Common myeloid progenitor, CD34-positive (primary cell): ENCODE measurements around the gene MAST2.

Experiments used
- CTCF ChIA-PET: fragments of 350-600 bp; sonication (Branson Sonifier 250); formaldehyde crosslinking; loops from one replicate; lab custom pipeline; 2021; ENCODE audit warnings: antibody characterized with exemption; lab: Charles Lee
- POLR2A ChIA-PET: fragments of 350-600 bp; sonication (Branson Sonifier 250); formaldehyde crosslinking; loops from one replicate; lab custom pipeline; 2021; ENCODE audit warnings: antibody characterized with exemption; lab: Charles Lee
- DNase-seq, 3 donors: peaks; one replicate each; pipeline versions ENCODE4 v3.0.0 to v3.0.0-alpha.2; 2013
- H3K27ac ChIP-seq, 2 experiments: 1 replicate in 1 of 2; 2 replicates in 1 of 2; pipeline ENCODE4 v1.7.0; 2013; ENCODE audit warnings: inconsistent platforms in 2 of 2, low read length in 2 of 2, mild to moderate bottlenecking in 2 of 2, low read depth in 1 of 2, moderate library complexity in 1 of 2; ENCODE audit not compliant: severe bottlenecking in 2 of 2, insufficient read depth in 1 of 2, poor library complexity in 1 of 2
- H3K27me3 ChIP-seq, 5 experiments: replicated peaks in 2 of 5; 1 replicate in 3 of 5; 2 replicates in 2 of 5; pipeline versions ENCODE4 v1.6.1 to v1.7.0; 2013; ENCODE audit warnings: low read length in 4 of 5, mild to moderate bottlenecking in 2 of 5, moderate library complexity in 2 of 5, inconsistent platforms in 1 of 5; ENCODE audit not compliant: insufficient read depth in 5 of 5, control insufficient read depth in 4 of 5
- H3K36me3 ChIP-seq, 4 experiments: 1 replicate in 2 of 4; 2 replicates in 2 of 4; pipeline versions ENCODE4 v1.6.1 to v1.7.0; 2013; ENCODE audit warnings: low read length in 3 of 4, control low read depth in 1 of 4, mild to moderate bottlenecking in 1 of 4; ENCODE audit not compliant: control insufficient read depth in 4 of 4, insufficient read depth in 4 of 4
- H3K4me1 ChIP-seq, 4 experiments: 1 replicate in 3 of 4; 2 replicates in 1 of 4; pipeline versions ENCODE4 v1.6.1 to v1.7.1; 2013; ENCODE audit warnings: low read length in 3 of 4, mild to moderate bottlenecking in 3 of 4, control low read depth in 1 of 4, inconsistent platforms in 1 of 4, moderate library complexity in 1 of 4; ENCODE audit not compliant: control insufficient read depth in 4 of 4, insufficient read depth in 4 of 4; ENCODE audit errors: control extremely low read depth in 1 of 4
- H3K4me3 ChIP-seq, 7 experiments: 1 replicate in 4 of 7; 2 replicates in 3 of 7; pipeline versions ENCODE4 v1.5.1 to v1.7.0; 2013; ENCODE audit warnings: mild to moderate bottlenecking in 7 of 7, low read length in 6 of 7, moderate library complexity in 6 of 7, inconsistent platforms in 2 of 7, low read depth in 2 of 7, control low read depth in 1 of 7; ENCODE audit not compliant: insufficient read depth in 4 of 7, control insufficient read depth in 1 of 7; ENCODE audit errors: extremely low read depth in 1 of 7
- H3K9me3 ChIP-seq, 5 experiments: 1 replicate in 4 of 5; 2 replicates in 1 of 5; pipeline versions ENCODE4 v1.6.1 to v1.7.1; 2013; ENCODE audit warnings: low read length in 4 of 5, mild to moderate bottlenecking in 2 of 5, inconsistent platforms in 1 of 5, low read depth in 1 of 5, moderate library complexity in 1 of 5; ENCODE audit not compliant: control insufficient read depth in 4 of 5, insufficient read depth in 2 of 5; ENCODE audit errors: control extremely low read depth in 1 of 5
- WGBS: methylation state at CpG from one replicate; pipeline ENCODE4 v1.1.5; 2013; ENCODE audit not compliant: insufficient coverage; 5-methylcytosine and 5-hydroxymethylcytosine counted together

Gene MAST2

DNA sequence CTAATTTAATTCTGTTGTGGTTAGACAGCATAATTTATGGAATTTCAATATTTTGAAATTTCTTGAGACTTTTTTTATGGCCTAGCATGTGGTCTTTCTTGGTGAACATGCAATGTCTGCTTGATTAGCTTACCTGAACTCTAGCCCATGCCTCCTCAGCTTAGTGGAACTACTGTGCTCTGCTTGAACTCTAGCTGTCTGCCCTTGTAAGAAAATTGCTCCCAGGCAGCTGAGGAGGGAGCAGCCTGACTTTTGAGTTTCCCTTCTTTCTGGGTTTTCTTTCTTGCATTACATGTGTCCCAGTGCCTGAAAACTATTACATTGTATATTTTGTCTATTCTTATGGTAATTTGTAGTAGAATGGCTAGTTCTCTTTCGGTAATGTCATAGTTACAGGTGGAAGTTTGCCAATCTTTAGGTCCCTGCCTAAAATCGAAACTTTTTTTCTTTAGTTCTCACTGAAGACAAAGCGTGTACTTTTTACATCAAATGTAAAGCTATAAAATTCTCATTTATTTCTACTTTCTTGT lies 105.3 kb downstream of the MAST2 start:
- WGBS, result no CpG with 5 or more reads among the region's 3 CpGs
- CTCF ChIA-PET, result no interaction called here
- no peaks in the 10 kb centered on the region for H3K36me3 ChIP-seq
- no peak overlapping the region for H3K27ac ChIP-seq
- no peak for DNase-seq
- POLR2A ChIA-PET, result no interaction called here
- H3K9me3 ChIP-seq, result no peaks in the 10 kb centered on the region
- no peaks in the 10 kb centered on the region for H3K27me3 ChIP-seq
- no peaks in the 10 kb centered on the region for H3K4me1 ChIP-seq
- no peak overlapping the region for H3K4me3 ChIP-seq

DNA sequence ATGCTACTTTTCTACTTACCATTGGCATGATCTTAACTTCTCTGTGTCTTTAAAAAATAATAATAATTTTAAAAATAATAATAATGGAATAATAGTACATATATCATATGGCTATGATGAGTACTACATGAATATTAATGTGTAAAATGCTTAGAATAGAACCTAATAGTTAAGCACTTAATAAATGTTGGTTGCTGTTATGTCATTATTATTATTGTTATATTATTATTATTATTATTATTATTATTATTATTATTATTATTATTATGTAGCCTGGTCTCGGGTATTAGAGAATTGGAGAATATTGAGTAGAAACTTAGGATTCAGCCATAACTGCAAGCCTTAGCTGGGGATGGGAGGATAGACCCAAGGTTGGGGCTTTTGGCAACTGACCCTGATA lies 108.2 kb downstream of the MAST2 start:
- no peak overlapping the region for H3K4me3 ChIP-seq
- no peaks in the 10 kb centered on the region for H3K9me3 ChIP-seq
- DNase-seq, result no peak
- no peak overlapping the region for H3K27ac ChIP-seq
- no peaks in the 10 kb centered on the region for H3K36me3 ChIP-seq
- no peaks in the 10 kb centered on the region for H3K27me3 ChIP-seq
- WGBS, result no CpG with 5 or more reads among the region's 1 CpG
- H3K4me1 ChIP-seq, result no peaks in the 10 kb centered on the region
- ChIA-PET CTCF (no interaction called here), POLR2A (no interaction called here)

DNA sequence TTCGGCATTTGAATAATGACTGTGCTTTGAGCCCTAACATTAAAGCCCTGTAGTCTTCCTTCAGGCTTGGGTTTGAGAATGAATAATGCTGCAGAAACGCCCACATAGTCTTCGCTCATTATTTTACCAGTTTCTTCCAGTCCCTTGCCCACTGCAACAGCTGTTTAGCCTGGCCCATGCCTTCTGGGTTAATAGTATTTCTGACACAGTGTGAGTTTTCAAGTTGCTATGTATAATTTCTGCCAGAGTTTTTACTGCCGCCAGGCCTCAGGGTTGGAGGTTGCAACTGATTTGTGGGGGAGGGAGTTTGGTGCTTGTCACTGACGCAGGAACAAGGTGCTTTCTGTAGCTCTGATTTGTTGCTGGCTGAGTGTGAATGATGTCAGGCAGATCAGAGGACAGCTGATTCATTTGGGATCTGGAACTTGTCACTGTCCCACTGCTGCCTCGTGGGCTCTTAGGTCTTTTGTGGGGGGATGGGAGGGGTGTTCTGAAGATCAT lies 109.8 kb downstream of the MAST2 start:
- no peak for DNase-seq
- Histone ChIP-seq H3K27me3 (no peaks in the 10 kb centered on the region), H3K36me3 (peaks cover 0 to 2% (median 0%) of the 10 kb centered on the region in 4 experiments), H3K9me3 (no peaks in the 10 kb centered on the region), H3K4me3 (no peak overlapping the region), H3K4me1 (no peaks in the 10 kb centered on the region), H3K27ac (no peak overlapping the region)
- POLR2A ChIA-PET, result no interaction called here
- CTCF ChIA-PET, result interaction anchor here (0.8 kb wide), 1 partner anchor 38 kb away, joined by 4 read pairs; no protein-coding TSS in a partner anchor
- 94% methylated on average over 3 of the region's 6 CpGs for WGBS

DNA sequence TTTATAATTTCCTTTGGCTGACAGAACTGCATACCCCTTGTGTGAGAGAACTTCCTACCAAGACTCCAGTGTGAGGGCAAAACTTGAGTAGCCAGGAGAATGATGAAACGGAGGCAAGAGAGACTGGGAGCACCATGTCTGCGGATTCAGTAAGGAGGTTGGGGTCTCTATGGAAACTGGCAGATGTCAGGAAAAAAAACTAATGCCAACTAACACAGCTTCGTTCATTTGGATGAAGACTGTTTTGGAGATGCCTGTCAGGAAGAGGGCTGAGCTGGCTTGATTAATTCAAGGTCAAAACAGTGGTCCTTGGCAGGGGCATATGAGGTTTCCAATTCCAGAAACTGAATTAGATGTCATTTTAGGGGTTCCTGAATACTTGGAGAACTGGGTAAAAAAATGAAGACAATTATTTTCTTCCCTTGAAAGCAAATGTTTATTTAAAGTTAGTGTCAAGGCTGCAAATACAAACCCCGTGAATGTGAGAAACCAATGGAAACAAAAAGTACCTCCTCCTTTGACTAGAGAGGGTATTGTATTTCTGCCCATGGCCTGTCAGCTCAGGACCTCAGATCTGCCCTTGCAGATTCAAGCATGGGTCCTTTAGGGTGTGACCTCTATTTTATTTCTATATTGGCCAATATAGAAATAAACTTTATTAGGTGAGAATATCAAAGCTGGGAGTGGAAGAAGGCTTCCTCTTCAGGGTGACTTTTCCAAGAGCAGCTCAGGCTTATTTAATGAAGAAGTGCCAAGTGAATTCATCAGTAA lies 110.5 kb downstream of the MAST2 start:
- peaks cover 0 to 2% (median 0%) of the 10 kb centered on the region in 4 experiments for H3K36me3 ChIP-seq
- DNase-seq, result no peak
- CTCF ChIA-PET, result interaction anchor here (1.1 kb wide), 1 partner anchor 27 kb away, joined by 3 read pairs; no protein-coding TSS in a partner anchor
- H3K9me3 ChIP-seq, result no peaks in the 10 kb centered on the region
- H3K27ac ChIP-seq, result no peak overlapping the region
- WGBS, result 100% methylated on average over 2 of the region's 4 CpGs
- no peak overlapping the region for H3K4me3 ChIP-seq
- no peaks in the 10 kb centered on the region for H3K4me1 ChIP-seq
- H3K27me3 ChIP-seq, result no peaks in the 10 kb centered on the region
- POLR2A ChIA-PET, result no interaction called here

DNA sequence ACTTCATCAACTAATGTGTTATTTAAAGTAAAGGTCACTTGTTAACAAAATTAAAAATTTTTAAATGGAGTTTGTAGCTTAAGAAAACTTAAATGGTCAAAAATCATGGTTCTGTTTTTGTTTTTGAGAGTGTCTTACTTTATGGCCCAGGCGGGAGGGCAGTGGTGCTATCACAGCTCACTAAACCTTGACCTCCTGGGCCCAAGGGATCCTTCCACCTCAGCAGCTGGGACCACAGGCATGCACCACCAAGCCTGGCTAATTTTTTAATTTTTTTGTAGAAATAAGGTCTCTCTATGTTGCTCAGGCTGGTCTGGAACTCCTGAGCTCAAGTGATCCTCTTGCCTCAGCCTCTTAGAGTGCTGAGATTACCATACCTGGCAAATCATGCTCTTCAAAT lies 111.4 kb downstream of the MAST2 start:
- CTCF ChIA-PET, result interaction anchor here (1.1 kb wide), 1 partner anchor 28 kb away, joined by 3 read pairs; no protein-coding TSS in a partner anchor
- no peak overlapping the region for H3K27ac ChIP-seq

DNA sequence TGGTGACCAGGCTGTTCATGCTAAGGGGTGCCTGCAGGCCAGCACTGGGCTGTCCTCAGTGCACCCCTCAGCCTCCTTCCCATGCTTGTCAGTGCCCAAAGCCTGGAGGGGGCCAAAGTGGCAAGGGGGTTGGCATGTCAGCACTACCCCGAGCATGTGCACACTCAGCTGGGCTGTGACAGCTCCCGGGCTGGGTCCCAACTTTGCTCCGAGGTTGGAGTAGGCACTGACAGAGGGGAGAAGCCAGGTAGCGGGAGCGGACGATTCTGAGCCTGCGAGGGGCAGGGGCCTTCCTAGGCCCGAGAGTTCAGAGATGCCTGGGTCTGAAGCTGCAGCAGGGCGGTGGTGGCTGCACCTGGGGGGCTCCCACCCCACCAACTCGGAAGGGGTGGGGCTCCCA lies 119.0 kb downstream of the MAST2 start:
- H3K9me3 ChIP-seq, result peaks cover 0 to 3% (median 0%) of the 10 kb centered on the region in 5 experiments
- DNase-seq, result no peak
- no peak overlapping the region for H3K27ac ChIP-seq
- ChIA-PET CTCF (interaction anchor here (1.2 kb wide), 1 partner anchor 36 kb away, joined by 3 read pairs; no protein-coding TSS in a partner anchor), POLR2A (no interaction called here)
- H3K27me3 ChIP-seq, result no peaks in the 10 kb centered on the region
- no peak overlapping the region for H3K4me3 ChIP-seq
- H3K4me1 ChIP-seq, result peaks cover 0 to 11% (median 3%) of the 10 kb centered on the region in 4 experiments
- peaks cover 0 to 1% (median 0%) of the 10 kb centered on the region in 4 experiments for H3K36me3 ChIP-seq
- WGBS, result 97% methylated on average over 10 of the region's 10 CpGs

More for the DNA sequence above, 111.4 kb downstream of the MAST2 start:
- peaks cover 0 to 2% (median 0%) of the 10 kb centered on the region in 4 experiments for H3K36me3 ChIP-seq
- no peaks in the 10 kb centered on the region for H3K4me1 ChIP-seq
- no peaks in the 10 kb centered on the region for H3K27me3 ChIP-seq
- DNase-seq, result no peak
- no peak overlapping the region for H3K4me3 ChIP-seq
- H3K9me3 ChIP-seq, result no peaks in the 10 kb centered on the region
- WGBS, result 100% methylated on average over 1 of the region's 1 CpG
- POLR2A ChIA-PET, result interaction anchor here (0.6 kb wide), 1 partner anchor 323 kb away, joined by 3 read pairs; no protein-coding TSS in a partner anchor

DNA sequence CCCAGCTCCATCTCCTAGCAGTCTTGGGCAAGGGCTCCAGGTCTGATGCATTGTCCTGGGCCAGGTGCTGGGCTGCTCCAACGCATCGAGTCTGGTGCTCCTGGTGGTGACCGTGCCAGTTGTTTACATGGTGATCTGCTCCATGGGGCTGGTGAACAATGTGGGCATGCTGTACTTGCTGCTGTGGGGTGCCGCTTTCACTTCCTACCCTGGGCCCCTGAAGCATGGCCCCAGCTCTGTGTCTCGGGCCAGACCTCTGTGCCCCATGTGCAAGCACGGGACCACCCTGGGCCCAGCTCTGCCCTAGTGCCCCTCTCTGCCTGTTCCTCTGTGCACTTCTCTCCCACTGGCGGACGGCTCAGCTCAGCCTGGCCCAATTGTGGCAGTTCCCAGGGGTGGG lies 119.4 kb downstream of the MAST2 start:
- Histone ChIP-seq H3K27ac (no peak overlapping the region), H3K9me3 (peaks cover 0 to 3% (median 0%) of the 10 kb centered on the region in 5 experiments), H3K4me1 (peaks cover 0 to 11% (median 3%) of the 10 kb centered on the region in 4 experiments), H3K27me3 (no peaks in the 10 kb centered on the region), H3K36me3 (no peaks in the 10 kb centered on the region), H3K4me3 (no peak overlapping the region)
- 94% methylated on average over 5 of the region's 8 CpGs for WGBS
- no peak for DNase-seq
- ChIA-PET POLR2A (no interaction called here), CTCF (interaction anchor here (1.2 kb wide), 1 partner anchor 35 kb away, joined by 3 read pairs; no protein-coding TSS in a partner anchor)
